GM23338 (cell line): Measurements from ENCODE around the gene OPRD1.

Experiments used
- EZH2 ChIP-seq: fragments of 200-600 bp; sonication (generic); IDR thresholded peaks from one replicate; pipeline ENCODE4 v1.8.0; 2017; ENCODE audit warnings: antibody characterized with exemption, mild to moderate bottlenecking, low read depth; ENCODE audit not compliant: unreplicated experiment
- POLR2AphosphoS5 ChIP-seq: IDR thresholded peaks from 2 replicates; pipeline ENCODE4 v1.6.1; 2016; ENCODE audit warnings: antibody characterized with exemption, low read depth
- TF ChIP-seq, protein P1 (sequence below), 2 experiments: fragments of 200-600 bp in 1 of 2; sonication (generic) in 1 of 2; conservative IDR thresholded peaks; 2 replicates each; pipeline versions ENCODE4 v1.5.1 to v1.6.1; 2016 to 2017; ENCODE audit warnings: antibody characterized with exemption in 2 of 2, low read depth in 2 of 2, mild to moderate bottlenecking in 2 of 2, moderate library complexity in 1 of 2

DNA sequence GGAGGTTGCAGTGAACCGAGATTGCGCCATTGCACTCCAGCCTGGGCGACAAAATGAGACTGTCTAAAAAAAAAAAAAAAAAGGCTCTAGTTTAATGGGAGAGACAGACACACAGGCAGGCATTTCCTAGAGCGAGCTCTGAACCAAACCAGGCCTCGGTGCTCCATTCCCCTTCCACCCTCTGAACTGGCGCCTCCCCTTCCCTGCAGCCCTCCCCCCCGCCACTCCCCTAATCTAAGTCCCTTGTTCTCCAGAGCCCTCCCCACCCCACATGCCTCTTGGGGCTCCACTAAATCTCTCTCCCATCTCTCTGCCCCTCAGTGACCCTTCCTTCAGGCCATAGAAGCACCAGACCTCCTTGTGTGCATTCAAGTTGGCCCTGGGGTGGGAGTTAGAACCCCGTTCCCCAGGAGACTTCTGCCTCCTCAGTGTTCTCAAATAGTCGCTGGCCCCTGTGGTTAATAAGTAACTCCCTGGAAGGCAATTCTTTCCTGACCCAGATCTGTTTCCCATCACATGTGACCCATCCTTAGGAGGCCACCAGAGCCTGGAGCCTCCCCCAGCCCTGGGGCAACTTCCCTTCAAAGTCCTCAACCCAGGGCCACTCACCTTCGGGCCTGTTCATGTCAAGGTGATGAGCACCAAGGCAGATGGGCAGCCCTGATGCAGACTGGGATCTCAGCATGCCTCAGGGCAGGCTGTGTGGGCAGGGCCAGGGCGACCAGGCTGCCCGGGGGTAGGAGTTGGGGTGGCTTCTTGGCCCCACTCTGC is 59.8 kb downstream of the OPRD1 start:
- TF ChIP-seq, protein P1, sequence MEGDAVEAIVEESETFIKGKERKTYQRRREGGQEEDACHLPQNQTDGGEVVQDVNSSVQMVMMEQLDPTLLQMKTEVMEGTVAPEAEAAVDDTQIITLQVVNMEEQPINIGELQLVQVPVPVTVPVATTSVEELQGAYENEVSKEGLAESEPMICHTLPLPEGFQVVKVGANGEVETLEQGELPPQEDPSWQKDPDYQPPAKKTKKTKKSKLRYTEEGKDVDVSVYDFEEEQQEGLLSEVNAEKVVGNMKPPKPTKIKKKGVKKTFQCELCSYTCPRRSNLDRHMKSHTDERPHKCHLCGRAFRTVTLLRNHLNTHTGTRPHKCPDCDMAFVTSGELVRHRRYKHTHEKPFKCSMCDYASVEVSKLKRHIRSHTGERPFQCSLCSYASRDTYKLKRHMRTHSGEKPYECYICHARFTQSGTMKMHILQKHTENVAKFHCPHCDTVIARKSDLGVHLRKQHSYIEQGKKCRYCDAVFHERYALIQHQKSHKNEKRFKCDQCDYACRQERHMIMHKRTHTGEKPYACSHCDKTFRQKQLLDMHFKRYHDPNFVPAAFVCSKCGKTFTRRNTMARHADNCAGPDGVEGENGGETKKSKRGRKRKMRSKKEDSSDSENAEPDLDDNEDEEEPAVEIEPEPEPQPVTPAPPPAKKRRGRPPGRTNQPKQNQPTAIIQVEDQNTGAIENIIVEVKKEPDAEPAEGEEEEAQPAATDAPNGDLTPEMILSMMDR (conservative IDR thresholded peaks at IDR 0.05; ENCODE audit: low read depth in 2 of 2), result no peak
- TF ChIP-seq POLR2AphosphoS5, result no peak
- TF ChIP-seq EZH2, result no peak
